Heart left ventricle (tissue), 16 donors: ENCODE measurements around the gene RPS19. TPM values are rescaled to one million over a fixed set of nuclear protein-coding genes. Genes with fewer than 3 reads are reported as not detected.

Experiments used
- ATAC-seq, 4 donors: fragments of 200-7000 bp; cut with Tn5 transposase; one replicate each; pipeline ENCODE4 v1.9.1; 2020 to 2022; ENCODE audit warnings: moderate library complexity in 4 of 4, mild to moderate bottlenecking in 3 of 4, moderate number of reproducible peaks in 1 of 4
- DNase-seq, 5 donors: peaks; one replicate each; pipeline ENCODE4 v3.0.0-alpha.2; 2020
- H3K27ac ChIP-seq, 12 donors: fragments of 200-600 bp; sonication (generic) in 4 of 12; one replicate each; pipeline versions ENCODE4 v1.5.0 to v1.8.0; 2016 to 2022; ENCODE audit warnings: mild to moderate bottlenecking in 2 of 12
- H3K27me3 ChIP-seq, 9 donors: fragments of 200-600 bp; sonication (generic) in 2 of 9; one replicate each; pipeline versions ENCODE4 v1.5.1 to v1.8.0; 2016 to 2022; ENCODE audit warnings: mild to moderate bottlenecking in 3 of 9
- H3K36me3 ChIP-seq, 9 donors: fragments of 200-600 bp; sonication (generic) in 2 of 9; one replicate each; pipeline versions ENCODE4 v1.5.0 to v1.8.0; 2018 to 2022; ENCODE audit warnings: mild to moderate bottlenecking in 2 of 9
- H3K4me1 ChIP-seq, 12 donors: fragments of 200-600 bp; sonication (generic) in 4 of 12; one replicate each; pipeline versions ENCODE4 v1.5.0 to v1.8.0; 2016 to 2022; ENCODE audit warnings: mild to moderate bottlenecking in 3 of 12
- H3K4me3 ChIP-seq, 12 donors: fragments of 200-600 bp; sonication (generic) in 4 of 12; one replicate each; pipeline versions ENCODE4 v1.5.0 to v1.8.0; 2017 to 2022; ENCODE audit warnings: mild to moderate bottlenecking in 9 of 12, moderate library complexity in 4 of 12
- H3K9me3 ChIP-seq, 12 donors: fragments of 200-600 bp; sonication (generic) in 4 of 12; one replicate each; pipeline versions ENCODE4 v1.5.0 to v1.8.0; 2016 to 2022; ENCODE audit warnings: mild to moderate bottlenecking in 1 of 12
- CTCF ChIP-seq, 12 donors: fragments of 200-600 bp; sonication (generic) in 4 of 12; IDR thresholded peaks; one replicate each; pipeline versions ENCODE4 v1.5.0 to v1.8.0; 2018 to 2022; ENCODE audit warnings: antibody characterized with exemption in 12 of 12, mild to moderate bottlenecking in 5 of 12
- POLR2A ChIP-seq, 2 donors: fragments of 450-650 bp; IDR thresholded peaks; one replicate each; pipeline ENCODE4 v1.6.1; 2017; ENCODE audit warnings: antibody characterized with exemption in 2 of 2, mild to moderate bottlenecking in 2 of 2, moderate library complexity in 2 of 2
- WGBS, 4 donors: extraction: QIAGEN DNeasy Blood & Tissue Kit in 2 of 4; methylation state at CpG; one replicate each; pipeline versions ENCODE4 v1.1.5 to v1.1.7; 2013 to 2018; 5-methylcytosine and 5-hydroxymethylcytosine counted together
- intact Hi-C, 10 donors: fragments of 100-400 bp; cut with DNase I; formaldehyde crosslinking; loops; one replicate each; pipeline versions ENCODE4 v1.11.1 to v1.14.2; 2022
- polyA plus RNA-seq, 2 donors: library from polyadenylated mRNA; stranded (reverse); fragments of 200-250 nt; gene quantifications; one replicate each; pipeline ENCODE4 v1.2.3, GENCODE V29; 2013
- total RNA-seq, 9 donors: library from RNA; depleted of rRNA in 2 of 9; stranded (reverse); fragments of >200 nt in 2 of 9; fragmentation: NEBNext Ultra II Directional in 3 of 9; extraction: Animal tissue kit (Norgen Biotek cat#: 25700) in 3 of 9; gene quantifications; one replicate each; pipeline versions ENCODE4 v1.1.0 to v1.2.4, GENCODE V29; 2016 to 2023
- donor health status: ischemic (EF 13 %, LVEDD 7.1; RV severe dilation, severe dysfunction).
- donor health status: healthy with polysubstance abuse.
- donor health status: DM: no; HTN: yes; CAD: no.
- donor health status: DM: no; HTN: no; CAD: no.
- donor health status: ischemic (EF 25% LVEDD 6.9; RV normal size, moderate dysfunction).
- donor health status: ischemic (EF 25% LVEDD 5.7; RV mildly dilated, moderate dysfunction).
- donor health status: healthy.
- donor health status: DM: yes; HTN: yes; CAD: no.
- donor health status: ischemic (EF 35%, LVEDD 5.7; RV mildly dilated, moderate dysfunction).
- donor health status: nonischemic (EF 11% LVEDD 7.7; RV severe dilation, severe dysfunction).
- donor health status: DM: yes; HTN: yes; CAD: no.
- donor health status: PGD.
- donor health status: ischemic (EF 29% LVEDD 5.4; RV normal size, mild dysfunction).
- donor health status: nonischemic (EF 23%, LVEDD 6.1; RV moderate dilation, normal function).

Gene RPS19
- total and polyA plus RNA-seq, 11 donors, result 161 to 1,676 (median 668) TPM

- ATAC-seq (no peak), DNase-seq (no peak)
- H3K9me3 ChIP-seq, result no peaks in the 10 kb centered on the region
- H3K4me3 ChIP-seq, result no peak overlapping the region
- H3K4me1 ChIP-seq, result no peaks in the 10 kb centered on the region
- TF ChIP-seq CTCF (IDR thresholded peaks at IDR 0.05) (no peak), POLR2A (IDR thresholded peaks at IDR 0.05) (no peak)
- WGBS, 4 donors, result 48 to 61% (median 60%) methylated on average over 2 of the region's 2 CpGs
- no peak overlapping the region for H3K27ac ChIP-seq
- H3K27me3 ChIP-seq, result peaks cover 0 to 11% (median 0%) of the 10 kb centered on the region in 9 donors
- intact Hi-C loops, result no loop called here
- no peaks in the 10 kb centered on the region for H3K36me3 ChIP-seq
Observed at GRCh38 chr19:41853768-41854167, 6.3 kb upstream of the RPS19 start.

- H3K4me1 ChIP-seq, result peaks cover 6 to 41% (median 30%) of the 10 kb centered on the region in 12 donors
- no peak for TF ChIP-seq POLR2A (IDR thresholded peaks at IDR 0.05)
- peak in 1 of 12 donors; percentile 58 for TF ChIP-seq CTCF (IDR thresholded peaks at IDR 0.05)
- peaks cover 0 to 36% (median 33%) of the 10 kb centered on the region in 9 donors for H3K36me3 ChIP-seq
- intact Hi-C loops, result loop anchor here in 2 of 10 donors (1.0 kb wide), 1 partner anchor 25 kb away; no protein-coding TSS in a partner anchor
- WGBS, 4 donors, result 5 to 7% (median 7%) methylated on average over 8 of the region's 8 CpGs
- DNase-seq, result no peak
- peak overlapping the region in 11 of 12 donors; percentile 11 to 99 (median 96) for H3K27ac ChIP-seq
- no peaks in the 10 kb centered on the region for H3K27me3 ChIP-seq
- H3K4me3 ChIP-seq, result peak overlapping the region in 9 of 12 donors; percentile 78 to 94 (median 88)
- no peak for ATAC-seq
- no peaks in the 10 kb centered on the region for H3K9me3 ChIP-seq
Observed at GRCh38 chr19:41859213-41859617, 840 bp upstream of the RPS19 start.

- peak overlapping the region; percentile 91 to 99 (median 97) for H3K27ac ChIP-seq
- WGBS, 4 donors, result 1 to 4% (median 1%) methylated on average over 5 to 45 of the region's 45 CpGs
- intact Hi-C loops, result loop anchor here in 3 of 10 donors (5.0 to 10.0 kb wide), 2 partner anchors 97 to 354 kb away; partner anchors contain the start of genes RABAC1 (in 2 of the 3) and DEDD2 (in 1 of the 3)
- H3K4me1 ChIP-seq, result peaks cover 6 to 49% (median 30%) of the 10 kb centered on the region in 12 donors
- DNase-seq (peak in 1 of 5 donors; percentile 47), ATAC-seq (no peak)
- H3K27me3 ChIP-seq, result no peaks in the 10 kb centered on the region
- TF ChIP-seq CTCF (IDR thresholded peaks at IDR 0.05) (no peak), POLR2A (IDR thresholded peaks at IDR 0.05) (no peak)
- peak overlapping the region; percentile 74 to 94 (median 86) for H3K4me3 ChIP-seq
- peaks cover 0 to 49% (median 46%) of the 10 kb centered on the region in 9 donors for H3K36me3 ChIP-seq
- no peaks in the 10 kb centered on the region for H3K9me3 ChIP-seq
Observed at GRCh38 chr19:41860419-41861115, 512 bp downstream of the RPS19 start.

- Histone ChIP-seq H3K9me3 (no peaks in the 10 kb centered on the region), H3K36me3 (peaks cover 0 to 56% (median 52%) of the 10 kb centered on the region in 9 donors), H3K4me1 (peaks cover 6 to 55% (median 31%) of the 10 kb centered on the region in 12 donors), H3K27me3 (no peaks in the 10 kb centered on the region), H3K4me3 (peak overlapping the region; percentile 74 to 94 (median 86)), H3K27ac (peak overlapping the region in 8 of 12 donors; percentile 94 to 99 (median 96))
- no peak for DNase-seq
- intact Hi-C loops, result loop anchor here in 3 of 10 donors (5.0 to 10.0 kb wide), 2 partner anchors 96 to 354 kb away; partner anchors contain the start of genes RABAC1 (in 2 of the 3) and DEDD2 (in 1 of the 3)
- WGBS, 4 donors, result 35 to 62% (median 44%) methylated on average over 4 to 9 of the region's 9 CpGs
- ATAC-seq, result no peak
- no peak for TF ChIP-seq POLR2A (IDR thresholded peaks at IDR 0.05)
- TF ChIP-seq CTCF (IDR thresholded peaks at IDR 0.05), result no peak
Observed at GRCh38 chr19:41861116-41861768, 1.2 kb downstream of the RPS19 start.
